ENCODE data around the gene GNPTAB. TPM values are rescaled to one million over a fixed set of nuclear protein-coding genes. Genes with fewer than 3 reads are reported as not detected.

Gene GNPTAB
- total and polyA plus RNA-seq, 2 of the 4 experiments (the other 2 are of a cell fraction): 16.0 to 24.2 TPM

DNA sequence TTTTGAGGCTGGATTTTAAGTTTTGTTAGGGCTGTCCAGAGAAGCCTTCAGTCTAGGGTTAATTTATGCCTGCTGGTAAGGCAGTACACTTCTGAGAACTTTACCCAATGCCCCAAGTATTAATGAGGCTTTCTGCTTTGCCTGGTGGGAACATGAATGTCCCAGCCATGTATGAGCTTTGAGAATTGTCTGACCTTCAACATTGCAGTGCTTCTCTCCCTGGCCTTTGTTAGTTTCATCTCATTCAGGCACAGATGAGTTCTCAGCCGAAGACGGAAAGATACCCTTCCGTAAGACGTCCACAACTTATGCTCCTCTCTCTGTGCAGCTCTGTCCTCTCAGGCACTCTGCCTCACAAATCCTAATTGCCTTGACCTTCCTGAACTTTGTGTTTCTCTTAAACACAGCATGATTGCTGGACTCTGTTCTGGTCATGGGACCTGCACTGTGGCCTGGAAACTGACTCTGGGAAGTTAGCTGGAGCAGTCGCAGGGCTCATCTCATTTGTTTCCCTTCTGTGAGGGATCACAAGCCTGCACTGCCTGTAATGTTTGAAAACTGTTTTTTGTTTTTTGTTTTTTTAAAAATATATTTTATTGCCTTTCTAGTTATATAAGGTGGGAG is 117.6 kb downstream of the GNPTAB start:
- H2BK15ac ChIP-seq (ENCODE audit: low read depth, low read length): no peak overlapping the region
- no peak overlapping the region for H2BK120ac ChIP-seq (ENCODE audit: low read depth, low read length)
- no TSS peak for BruUV-seq (replicated peaks)
- no peak overlapping the region for H3K18ac ChIP-seq (ENCODE audit: low read depth, low read length)
- no peak overlapping the region for H2AFZ ChIP-seq (replicated peaks; ENCODE audit: low read length, poor library complexity)
- H3K27me3 ChIP-seq (ENCODE audit: control insufficient read depth, insufficient read depth, low read length): no peaks in the 10 kb centered on the region
- H3K23ac ChIP-seq (ENCODE audit: low read depth, low read length): no peak overlapping the region
- no peaks in the 10 kb centered on the region for H3K9me3 ChIP-seq (ENCODE audit: control insufficient read depth, insufficient read depth, low read length)
- intact Hi-C loops (cut with micrococcal nuclease) (no loop called here), dilution Hi-C loops (cut with HindIII; ENCODE audit: low sequenced_read_pairs, unreplicated experiment) (no loop called here), in situ Hi-C loops (cut with MboI; ENCODE audit: low sequenced_read_pairs) (no loop called here)
- H2AK9ac ChIP-seq (replicated peaks; ENCODE audit: low read depth, low read length, poor library complexity): no peak overlapping the region
- no CpG with 5 or more reads among the region's 5 CpGs for WGBS, 2 experiments (ENCODE audit: extremely low coverage in 2 of 2, insufficient read length in 1 of 2)
- H3K27ac ChIP-seq (ENCODE audit: insufficient read depth, low read length): no peak overlapping the region
- peak overlapping the region; percentile 40; the same call in 1 of the 2 replicates for H3K4me2 ChIP-seq (ENCODE audit: low read depth, low read length)
- no peak overlapping the region for H3K14ac ChIP-seq (replicated peaks; ENCODE audit: low read depth, low read length)
- POLR2A ChIA-PET (ENCODE audit: unreplicated experiment): no interaction called here
- H3K4ac ChIP-seq (ENCODE audit: low read depth, low read length): no peak overlapping the region
- CTCF ChIA-PET: no interaction called here
- no peak for DNase-seq
- H2BK20ac ChIP-seq (ENCODE audit: low read depth, low read length): no peak overlapping the region
- no peak overlapping the region for H3K56ac ChIP-seq (ENCODE audit: extremely low read depth, insufficient read depth, low read length)
- no peak for TF ChIP-seq FOS (IDR thresholded peaks at IDR 0.05; ENCODE audit: low read depth, low read length)
- TF ChIP-seq RFX5 (IDR thresholded peaks at IDR 0.05; ENCODE audit: low read depth, low read length): no peak
- TF ChIP-seq, protein P1, sequence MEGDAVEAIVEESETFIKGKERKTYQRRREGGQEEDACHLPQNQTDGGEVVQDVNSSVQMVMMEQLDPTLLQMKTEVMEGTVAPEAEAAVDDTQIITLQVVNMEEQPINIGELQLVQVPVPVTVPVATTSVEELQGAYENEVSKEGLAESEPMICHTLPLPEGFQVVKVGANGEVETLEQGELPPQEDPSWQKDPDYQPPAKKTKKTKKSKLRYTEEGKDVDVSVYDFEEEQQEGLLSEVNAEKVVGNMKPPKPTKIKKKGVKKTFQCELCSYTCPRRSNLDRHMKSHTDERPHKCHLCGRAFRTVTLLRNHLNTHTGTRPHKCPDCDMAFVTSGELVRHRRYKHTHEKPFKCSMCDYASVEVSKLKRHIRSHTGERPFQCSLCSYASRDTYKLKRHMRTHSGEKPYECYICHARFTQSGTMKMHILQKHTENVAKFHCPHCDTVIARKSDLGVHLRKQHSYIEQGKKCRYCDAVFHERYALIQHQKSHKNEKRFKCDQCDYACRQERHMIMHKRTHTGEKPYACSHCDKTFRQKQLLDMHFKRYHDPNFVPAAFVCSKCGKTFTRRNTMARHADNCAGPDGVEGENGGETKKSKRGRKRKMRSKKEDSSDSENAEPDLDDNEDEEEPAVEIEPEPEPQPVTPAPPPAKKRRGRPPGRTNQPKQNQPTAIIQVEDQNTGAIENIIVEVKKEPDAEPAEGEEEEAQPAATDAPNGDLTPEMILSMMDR (conservative IDR thresholded peaks at IDR 0.05; ENCODE audit: low read depth, low read length): no peak
- TF ChIP-seq NFE2L2 (IDR thresholded peaks at IDR 0.05; ENCODE audit: low read depth, low read length): no peak
- TF ChIP-seq, protein P2, sequence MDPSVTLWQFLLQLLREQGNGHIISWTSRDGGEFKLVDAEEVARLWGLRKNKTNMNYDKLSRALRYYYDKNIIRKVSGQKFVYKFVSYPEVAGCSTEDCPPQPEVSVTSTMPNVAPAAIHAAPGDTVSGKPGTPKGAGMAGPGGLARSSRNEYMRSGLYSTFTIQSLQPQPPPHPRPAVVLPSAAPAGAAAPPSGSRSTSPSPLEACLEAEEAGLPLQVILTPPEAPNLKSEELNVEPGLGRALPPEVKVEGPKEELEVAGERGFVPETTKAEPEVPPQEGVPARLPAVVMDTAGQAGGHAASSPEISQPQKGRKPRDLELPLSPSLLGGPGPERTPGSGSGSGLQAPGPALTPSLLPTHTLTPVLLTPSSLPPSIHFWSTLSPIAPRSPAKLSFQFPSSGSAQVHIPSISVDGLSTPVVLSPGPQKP (IDR thresholded peaks at IDR 0.05; ENCODE audit: borderline replicate concordance, low read depth, low read length): no peak
- no peak for TF ChIP-seq MXI1 (IDR thresholded peaks at IDR 0.05; ENCODE audit: borderline replicate concordance, low read depth, low read length)
- TF ChIP-seq MAFK (IDR thresholded peaks at IDR 0.05; ENCODE audit: low read depth, low read length): no peak
- no peak for TF ChIP-seq RCOR1 (IDR thresholded peaks at IDR 0.05; ENCODE audit: insufficient replicate concordance, low read length)
- TF ChIP-seq, protein P3, sequence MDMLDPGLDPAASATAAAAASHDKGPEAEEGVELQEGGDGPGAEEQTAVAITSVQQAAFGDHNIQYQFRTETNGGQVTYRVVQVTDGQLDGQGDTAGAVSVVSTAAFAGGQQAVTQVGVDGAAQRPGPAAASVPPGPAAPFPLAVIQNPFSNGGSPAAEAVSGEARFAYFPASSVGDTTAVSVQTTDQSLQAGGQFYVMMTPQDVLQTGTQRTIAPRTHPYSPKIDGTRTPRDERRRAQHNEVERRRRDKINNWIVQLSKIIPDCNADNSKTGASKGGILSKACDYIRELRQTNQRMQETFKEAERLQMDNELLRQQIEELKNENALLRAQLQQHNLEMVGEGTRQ (IDR thresholded peaks at IDR 0.05; ENCODE audit: low read depth, low read length): no peak
- no peak for TF ChIP-seq SMC3 (IDR thresholded peaks at IDR 0.05; ENCODE audit: low read depth, low read length)
- no peak for TF ChIP-seq BHLHE40 (IDR thresholded peaks at IDR 0.05; ENCODE audit: low read depth, low read length)
- TF ChIP-seq CEBPB (IDR thresholded peaks at IDR 0.05; ENCODE audit: low read depth, low read length): no peak
- TF ChIP-seq RAD21 (IDR thresholded peaks at IDR 0.05; ENCODE audit: low read length): no peak
- TF ChIP-seq POLR2A (IDR thresholded peaks at IDR 0.05; ENCODE audit: low read depth, low read length): no peak
- no peak overlapping the region for H3K9ac ChIP-seq (ENCODE audit: low read depth, low read length)
- peaks cover 2% of the 10 kb centered on the region; the same call in 1 of the 2 replicates for H3K4me1 ChIP-seq (ENCODE audit: control insufficient read depth, insufficient read depth, low read length)
- H4K20me1 ChIP-seq (ENCODE audit: insufficient read depth, low read length): no peaks in the 10 kb centered on the region
- H2AK5ac ChIP-seq (ENCODE audit: low read depth, low read length): no peak overlapping the region
- H3K4me3 ChIP-seq (ENCODE audit: insufficient read depth, low read depth, low read length): no peak overlapping the region
- ATAC-seq (ENCODE audit: low read depth): no peak
- no peaks in the 10 kb centered on the region for H3K36me3 ChIP-seq (ENCODE audit: control insufficient read depth, insufficient read depth, low read length)
- H4K5ac ChIP-seq (ENCODE audit: low read depth, low read length): no peak overlapping the region
- no peak overlapping the region for H4K91ac ChIP-seq (ENCODE audit: insufficient read depth, low read depth, low read length)
- no peak overlapping the region for H4K8ac ChIP-seq (ENCODE audit: low read depth in 2 of 2, low read length in 2 of 2)
- peaks cover 0 to 5% of the 10 kb centered on the region in 2 experiments; a peak in 2 of 4 replicates for H3K79me1 ChIP-seq (ENCODE audit: low read depth in 1 of 2, low read length in 2 of 2)
- peaks cover 5% of the 10 kb centered on the region; the same call in 1 of the 2 replicates for H3K9me1 ChIP-seq (ENCODE audit: insufficient read depth, low read length)
- H2BK5ac ChIP-seq (ENCODE audit: low read depth, low read length, poor library complexity, severe bottlenecking): no peak overlapping the region
